HepG2 (cell line): Measurements from ENCODE around the gene KLF16. TPM values are rescaled to one million over a fixed set of nuclear protein-coding genes. Genes with fewer than 3 reads are reported as not detected.
A peak's percentile ranks its signal among the peaks of the same experiment; 100 is the strongest.

Source experiments
- ATAC-seq: fragments of 200-7000 bp; cut with Tn5 transposase; 3 replicates; pipeline ENCODE4 v1.9.1; 2020; ENCODE audit warnings: mild to moderate bottlenecking, moderate library complexity
- BruUV-seq: library from RNA; stranded (reverse); fragments of 400-500 nt; replicated peaks from 2 replicates; lab custom pipeline; 2021; lab: Mats Ljungman, UMichigan
- CTCF ChIA-PET: fragments of 300-600 bp; formaldehyde crosslinking; extraction: SDS; loops from one replicate; lab custom pipeline; 2021; ENCODE audit warnings: low total read pairs, inconsistent platforms, low intra/inter-chr PET ratio; lab: Yijun Ruan, JAX
- POLR2A ChIA-PET: fragments of 350-600 bp; sonication (Branson Sonifier 250); formaldehyde crosslinking; loops from one replicate; lab custom pipeline; 2020; ENCODE audit warnings: antibody characterized with exemption, inconsistent platforms; lab: Yijun Ruan, JAX
- DNase-seq: peaks from one replicate; pipeline ENCODE4 v3.0.0-alpha.2; 2015; ENCODE audit warnings: low spot score
- FAIRE-seq: peaks from 3 replicates; lab custom pipeline; 2011; peaks lifted over from hg19 to GRCh38; lab: Jason Lieb, UNC
- H2AFZ ChIP-seq: one replicate; pipeline ENCODE4 v1.6.1; 2011; ENCODE audit warnings: low read length, inconsistent platforms
- H3K27ac ChIP-seq: fragments of 300-600 bp; 3 replicates; pipeline ENCODE4 v1.8.0; 2011; ENCODE audit warnings: mixed run types, mild to moderate bottlenecking, mixed read lengths, low read length, inconsistent platforms; ENCODE audit not compliant: insufficient read depth; ENCODE audit errors: extremely low read length
- H3K27me3 ChIP-seq, 2 experiments: fragments of 200-600 bp in 1 of 2; 2 replicates in 1 of 2; 3 replicates in 1 of 2; pipeline versions ENCODE4 v1.6.0 to v1.8.0; 2011; ENCODE audit warnings: low read length in 2 of 2, mild to moderate bottlenecking in 2 of 2, moderate library complexity in 2 of 2, inconsistent platforms in 1 of 2; ENCODE audit not compliant: insufficient read depth in 2 of 2, control insufficient read depth in 1 of 2
- H3K36me3 ChIP-seq, 2 experiments: fragments of 200-600 bp in 1 of 2; replicated peaks in 1 of 2; 2 replicates in 1 of 2; 3 replicates in 1 of 2; pipeline versions ENCODE4 v1.5.1 to v1.8.0; 2011; ENCODE audit warnings: low read length in 2 of 2, inconsistent platforms in 1 of 2; ENCODE audit not compliant: insufficient read depth in 2 of 2, control insufficient read depth in 1 of 2
- H3K4me1 ChIP-seq: 2 replicates; pipeline ENCODE4 v1.5.1; 2012; ENCODE audit warnings: low read length, inconsistent platforms; ENCODE audit not compliant: insufficient read depth
- H3K4me2 ChIP-seq: 2 replicates; pipeline ENCODE4 v1.6.0; 2011; ENCODE audit warnings: low read depth, low read length, inconsistent platforms
- H3K4me3 ChIP-seq, 3 experiments: fragments of 200-600 bp in 1 of 3; sonication (generic), shearing (Covaris generic) in 1 of 3; replicated peaks in 1 of 3; 2 replicates each; pipeline ENCODE4 v1.5.1; 2011 to 2016; ENCODE audit warnings: low read length in 3 of 3, inconsistent platforms in 2 of 3, low read depth in 2 of 3, mild to moderate bottlenecking in 2 of 3, control low read depth in 1 of 3, mixed read lengths in 1 of 3; ENCODE audit not compliant: insufficient read depth in 1 of 3
- H3K79me2 ChIP-seq: one replicate; pipeline ENCODE4 v1.6.1; 2011; ENCODE audit warnings: low read length, inconsistent platforms; ENCODE audit not compliant: insufficient read depth
- H3K9ac ChIP-seq: 2 replicates; pipeline ENCODE4 v1.6.0; 2011; ENCODE audit warnings: mild to moderate bottlenecking, low read depth, low read length, inconsistent platforms; ENCODE audit not compliant: insufficient read depth
- H3K9me3 ChIP-seq: 2 replicates; pipeline ENCODE4 v1.5.1; 2012; ENCODE audit warnings: mild to moderate bottlenecking, low read length
- H4K20me1 ChIP-seq: 2 replicates; pipeline ENCODE4 v1.6.0; 2011; ENCODE audit warnings: inconsistent platforms, mild to moderate bottlenecking, low read length, moderate library complexity; ENCODE audit not compliant: insufficient read depth
- ESRRA ChIP-seq: sonication (generic); formaldehyde crosslinking; IDR thresholded peaks from 2 replicates; pipeline ENCODE4 v1.5.1; 2020; ENCODE audit warnings: mild to moderate bottlenecking, low read depth, missing genetic modification reagents
- KDM5B ChIP-seq: sonication (generic); formaldehyde crosslinking; IDR thresholded peaks from 2 replicates; pipeline ENCODE4 v1.4.0; 2020; ENCODE audit warnings: missing genetic modification reagents, mild to moderate bottlenecking, borderline replicate concordance
- MBNL3 ChIP-seq: fragments of 250-450 bp; sonication (Bioruptor Pico); conservative IDR thresholded peaks from 2 replicates; pipeline ENCODE4 v1.8.0; 2022; ENCODE audit warnings: mild to moderate bottlenecking, inconsistent platforms
- NFE2 ChIP-seq: sonication (generic); formaldehyde crosslinking; IDR thresholded peaks from 2 replicates; pipeline ENCODE4 v1.4.0; 2020; ENCODE audit warnings: missing genetic modification reagents
- NFIB ChIP-seq: sonication (generic); formaldehyde crosslinking; IDR thresholded peaks from 2 replicates; pipeline ENCODE4 v1.9.0; 2021; ENCODE audit warnings: missing genetic modification reagents, mild to moderate bottlenecking, borderline replicate concordance
- PHF5A ChIP-seq: IDR thresholded peaks from one replicate; pipeline ENCODE4 v1.6.1; 2018; ENCODE audit warnings: low read depth, missing genetic modification reagents; ENCODE audit not compliant: unreplicated experiment
- REXO4 ChIP-seq: sonication (generic); formaldehyde crosslinking; IDR thresholded peaks from 2 replicates; pipeline ENCODE4 v1.8.0; 2022; ENCODE audit warnings: missing genetic modification reagents, mild to moderate bottlenecking, borderline replicate concordance
- RNF2 ChIP-seq: fragments of 450-650 bp; conservative IDR thresholded peaks from 2 replicates; pipeline ENCODE4 v1.6.1; 2016; ENCODE audit warnings: low read depth
- SMAD1 ChIP-seq: sonication (generic); formaldehyde crosslinking; IDR thresholded peaks from 2 replicates; pipeline ENCODE4 v1.4.0; 2020; ENCODE audit warnings: missing genetic modification reagents, low read depth, mild to moderate bottlenecking, borderline replicate concordance
- ZNF205 ChIP-seq: IDR thresholded peaks from 2 replicates; pipeline ENCODE4 v1.6.1; 2018; ENCODE audit warnings: missing biosample characterization, missing genetic modification reagents
- ZNF251 ChIP-seq: sonication (generic); formaldehyde crosslinking; IDR thresholded peaks from 2 replicates; pipeline ENCODE4 v1.9.0; 2021; ENCODE audit warnings: mild to moderate bottlenecking, missing genetic modification reagents
- ZNF260 ChIP-seq: sonication (generic); formaldehyde crosslinking; IDR thresholded peaks from 2 replicates; pipeline ENCODE4 v1.4.0; 2020; ENCODE audit warnings: missing genetic modification reagents, low read depth, mild to moderate bottlenecking, borderline replicate concordance
- ZNF501 ChIP-seq: sonication (generic); formaldehyde crosslinking; IDR thresholded peaks from 2 replicates; pipeline ENCODE4 v1.5.1; 2020; ENCODE audit warnings: mild to moderate bottlenecking, moderate library complexity, missing genetic modification reagents
- ZNF547 ChIP-seq: sonication (generic); formaldehyde crosslinking; IDR thresholded peaks from 2 replicates; pipeline ENCODE4 v1.5.1; 2020; ENCODE audit warnings: mild to moderate bottlenecking, missing genetic modification reagents
- ZNF552 ChIP-seq: sonication (generic); formaldehyde crosslinking; IDR thresholded peaks from 2 replicates; pipeline ENCODE4 v1.9.0; 2022; ENCODE audit warnings: missing genetic modification reagents, mild to moderate bottlenecking, borderline replicate concordance
- ZNF572 ChIP-seq: sonication (generic); formaldehyde crosslinking; IDR thresholded peaks from 2 replicates; pipeline ENCODE4 v1.5.1; 2020; ENCODE audit warnings: mild to moderate bottlenecking, missing genetic modification reagents
- ZNF768 ChIP-seq: sonication (generic); formaldehyde crosslinking; IDR thresholded peaks from 2 replicates; pipeline ENCODE4 v1.4.0; 2020; ENCODE audit warnings: missing genetic modification reagents
- ZSCAN12 ChIP-seq: sonication (generic); formaldehyde crosslinking; IDR thresholded peaks from 2 replicates; pipeline ENCODE4 v1.9.0; 2021; ENCODE audit warnings: mild to moderate bottlenecking, missing genetic modification reagents
- WGBS: methylation state at CpG from one replicate; pipeline ENCODE4 v1.1.6; 2017; ENCODE audit warnings: low lambda C conversion rate; 5-methylcytosine and 5-hydroxymethylcytosine counted together
- in situ Hi-C: cut with HindIII; loops from 2 replicates; pipeline ENCODE4 v1.10.0; 2017; ENCODE audit warnings: low pct_unique_long_range_greater_than_20kb; ENCODE audit not compliant: extremely low pct_ligation_motif_present
- intact Hi-C: fragments of 100-400 bp; cut with micrococcal nuclease; formaldehyde crosslinking; loops from one replicate; pipeline ENCODE4 v1.10.0; 2022; ENCODE audit not compliant: unreplicated experiment
- polyA plus RNA-seq, 8 experiments: library from polyadenylated mRNA; depleted of rRNA in 3 of 8; stranded (reverse) in 7 of 8; unstranded in 1 of 8; fragments of >200 nt; fragmentation: Illumina TruSeq in 4 of 8; extraction: Trizol in 4 of 8; gene quantifications; 2 replicates each; pipeline versions ENCODE4 v1.2.1 to v1.2.3, GENCODE V29; 2011 to 2016; ENCODE audit warnings: low read depth in 4 of 8, missing spikeins in 1 of 8, mixed read lengths in 1 of 8; ENCODE audit not compliant: insufficient read depth in 1 of 8
- total RNA-seq, 5 experiments: library from RNA; depleted of rRNA; stranded (reverse); fragments of >200 nt; fragmentation: Illumina TruSeq; extraction: Trizol; gene quantifications; 2 replicates each; pipeline ENCODE4 v1.2.3, GENCODE V29; 2016; ENCODE audit warnings: low read depth in 1 of 5
- TF ChIP-seq, protein P1 (sequence below): sonication (generic); formaldehyde crosslinking; IDR thresholded peaks from 2 replicates; pipeline ENCODE4 v1.4.0; 2020; ENCODE audit warnings: missing genetic modification reagents; ENCODE audit errors: not compliant biosample characterization

KLF16 gene
- total and polyA plus RNA-seq, 2 of the 13 experiments (the other 11 are each of a cell fraction or from before 2014, with no cell fraction given), result 3.5 to 6.7 TPM

- CTCF ChIA-PET, result no interaction called here
- peak; percentile 95 for TF ChIP-seq ZNF768 (CRISPR knock-in tag)
- TF ChIP-seq, protein P1, sequence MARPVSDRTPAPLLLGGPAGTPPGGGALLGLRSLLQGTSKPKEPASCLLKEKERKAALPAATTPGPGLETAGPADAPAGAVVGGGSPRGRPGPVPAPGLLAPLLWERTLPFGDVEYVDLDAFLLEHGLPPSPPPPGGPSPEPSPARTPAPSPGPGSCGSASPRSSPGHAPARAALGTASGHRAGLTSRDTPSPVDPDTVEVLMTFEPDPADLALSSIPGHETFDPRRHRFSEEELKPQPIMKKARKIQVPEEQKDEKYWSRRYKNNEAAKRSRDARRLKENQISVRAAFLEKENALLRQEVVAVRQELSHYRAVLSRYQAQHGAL (CRISPR knock-in tag), result no peak
- TF ChIP-seq, all 625 proteins: peak for 1
- DNase-seq (no peak), ATAC-seq (no peak), FAIRE-seq (no peak)
- Histone ChIP-seq H4K20me1 (no peaks in the 10 kb centered on the region), H3K9ac (no peak overlapping the region), H3K27ac (no peak overlapping the region), H3K36me3 (no peaks in the 10 kb centered on the region), H3K4me2 (no peak overlapping the region), H3K27me3 (no peaks in the 10 kb centered on the region; a peak in 1 of 5 replicates), H3K79me2 (no peaks in the 10 kb centered on the region), H3K4me1 (no peaks in the 10 kb centered on the region), H2AFZ (no peak overlapping the region), H3K4me3 (no peak overlapping the region), H3K9me3 (no peaks in the 10 kb centered on the region)
- 92% methylated on average over 15 of the region's 24 CpGs for WGBS
- POLR2A ChIA-PET, result no interaction called here
- BruUV-seq, result no TSS peak
- intact Hi-C loops, result no loop called here
- in situ Hi-C loops, result no loop called here
Measured at GRCh38 chr19:1805401-1806183, 57.8 kb downstream of the KLF16 start.

DNA sequence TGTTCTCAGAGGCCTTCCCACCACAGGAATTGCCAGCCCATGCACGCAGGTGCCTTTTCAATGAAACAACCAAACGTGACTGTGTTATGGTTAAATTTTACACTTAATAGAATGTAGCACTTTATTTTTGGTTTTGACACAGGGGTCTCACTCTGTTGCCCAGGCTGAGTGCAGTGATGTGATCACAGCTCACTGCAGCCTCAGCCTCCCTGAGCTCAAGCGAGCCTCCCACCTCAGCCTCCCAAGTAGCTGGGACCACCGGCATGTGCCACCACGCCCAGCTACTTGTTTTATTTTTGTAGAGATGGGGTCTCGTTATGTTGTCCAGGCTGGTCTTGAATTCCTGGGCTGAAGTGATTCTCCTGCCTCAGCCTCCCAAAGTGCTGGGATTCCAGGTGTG is 58.5 kb downstream of the KLF16 start:
- Histone ChIP-seq H3K79me2 (no peaks in the 10 kb centered on the region), H3K27ac (no peak overlapping the region), H3K36me3 (no peaks in the 10 kb centered on the region), H4K20me1 (no peaks in the 10 kb centered on the region), H3K9ac (no peak overlapping the region), H3K4me1 (no peaks in the 10 kb centered on the region), H2AFZ (no peak overlapping the region), H3K9me3 (no peaks in the 10 kb centered on the region), H3K27me3 (no peaks in the 10 kb centered on the region), H3K4me3 (no peak overlapping the region), H3K4me2 (no peak overlapping the region)
- 96% methylated on average over 6 of the region's 6 CpGs for WGBS
- DNase-seq (no peak), FAIRE-seq (no peak), ATAC-seq (no peak)
- CTCF ChIA-PET, result no interaction called here
- no TSS peak for BruUV-seq
- intact Hi-C loops (no loop called here), in situ Hi-C loops (no loop called here)
- POLR2A ChIA-PET, result no interaction called here
- no peak for TF ChIP-seq SMAD1 (CRISPR knock-in tag)
- no peak for TF ChIP-seq ZNF205 (CRISPR knock-in tag)
- TF ChIP-seq ESRRA (CRISPR knock-in tag), result no peak
- TF ChIP-seq ZSCAN12 (CRISPR knock-in tag), result no peak
- no peak for TF ChIP-seq ZNF260 (CRISPR knock-in tag)
- no peak for TF ChIP-seq KDM5B (CRISPR knock-in tag)
- TF ChIP-seq REXO4, result no peak
- no peak for TF ChIP-seq ZNF552 (CRISPR knock-in tag)
- no peak for TF ChIP-seq NFIB (CRISPR knock-in tag)
- no peak for TF ChIP-seq ZNF251
- no peak for TF ChIP-seq RNF2
- no peak for TF ChIP-seq ZNF501
- no peak for TF ChIP-seq ZNF572 (CRISPR knock-in tag)
- no peak for TF ChIP-seq NFE2 (CRISPR knock-in tag)
- TF ChIP-seq PHF5A, result no peak
- no peak for TF ChIP-seq MBNL3 (CRISPR knock-in tag)
- TF ChIP-seq ZNF547, result no peak
